Neural progenitor cell (in vitro differentiated cells): ENCODE data around the gene AFF2. TPM values are rescaled to one million over a fixed set of nuclear protein-coding genes. Genes with fewer than 3 reads are reported as not detected.

Experiments
- DNase-seq: peaks from one replicate; pipeline ENCODE4 v3.0.0-alpha.2; 2016; ENCODE audit warnings: low spot score
- H2AFZ ChIP-seq: fragments of 200-600 bp; sonication (generic); replicated peaks from 2 replicates; pipeline ENCODE4 v1.6.1; 2016; ENCODE audit warnings: antibody characterized with exemption
- H3F3A ChIP-seq: fragments of 200-600 bp; sonication (generic); 2 replicates; pipeline ENCODE4 v1.6.1; 2016; ENCODE audit warnings: antibody characterized with exemption, low read depth
- H3K27ac ChIP-seq: fragments of 200-600 bp; sonication (generic); 2 replicates; pipeline ENCODE4 v1.5.1; 2016; ENCODE audit warnings: mild to moderate bottlenecking
- H3K27me3 ChIP-seq: fragments of 200-600 bp; sonication (generic); 2 replicates; pipeline ENCODE4 v1.6.1; 2016; ENCODE audit warnings: mild to moderate bottlenecking, moderate library complexity
- H3K36me3 ChIP-seq: fragments of 200-600 bp; sonication (generic); 2 replicates; pipeline ENCODE4 v1.5.1; 2016
- H3K4me1 ChIP-seq: fragments of 200-600 bp; sonication (generic); 2 replicates; pipeline ENCODE4 v1.6.1; 2016; ENCODE audit warnings: mixed run types
- H3K4me2 ChIP-seq: fragments of 200-600 bp; sonication (generic); 2 replicates; pipeline ENCODE4 v1.6.1; 2016
- H3K4me3 ChIP-seq: fragments of 200-600 bp; sonication (generic); 2 replicates; pipeline ENCODE4 v1.5.1; 2016
- H3K79me2 ChIP-seq: fragments of 200-600 bp; sonication (generic); 2 replicates; pipeline ENCODE4 v1.6.1; 2016; ENCODE audit warnings: low read depth
- H3K9ac ChIP-seq: fragments of 200-600 bp; sonication (generic); 2 replicates; pipeline ENCODE4 v1.6.1; 2016
- H3K9me3 ChIP-seq: fragments of 200-600 bp; sonication (generic); 2 replicates; pipeline ENCODE4 v1.5.1; 2016; ENCODE audit warnings: low read depth
- H4K20me1 ChIP-seq: fragments of 200-600 bp; sonication (generic); 2 replicates; pipeline ENCODE4 v1.6.1; 2016; ENCODE audit warnings: low read depth
- H3K27ac Mint-ChIP-seq: 3 replicates; pipeline ENCODE4 v1.8.0; 2021; ENCODE audit warnings: mixed read lengths
- H3K27me3 Mint-ChIP-seq: 2 replicates; pipeline ENCODE4 v1.8.0; 2022; ENCODE audit warnings: low read depth, mild to moderate bottlenecking, inconsistent platforms, moderate library complexity, mixed read lengths; ENCODE audit not compliant: insufficient read depth
- H3K36me3 Mint-ChIP-seq: 3 replicates; pipeline ENCODE4 v1.8.0; 2021; ENCODE audit warnings: mixed read lengths
- H3K4me1 Mint-ChIP-seq: 3 replicates; pipeline ENCODE4 v1.8.0; 2021; ENCODE audit warnings: mixed read lengths
- H3K4me3 Mint-ChIP-seq: 3 replicates; pipeline ENCODE4 v1.8.0; 2021; ENCODE audit warnings: mild to moderate bottlenecking, moderate library complexity, mixed read lengths
- H3K9me3 Mint-ChIP-seq: 3 replicates; pipeline ENCODE4 v1.8.0; 2020; ENCODE audit warnings: mixed read lengths
- EZH2 ChIP-seq: fragments of 200-600 bp; sonication (generic); IDR thresholded peaks from 2 replicates; pipeline ENCODE4 v1.6.1; 2017; ENCODE audit warnings: antibody characterized with exemption, mild to moderate bottlenecking, moderate library complexity
- EZH2phosphoT487 ChIP-seq: fragments of 200-600 bp; sonication (generic); IDR thresholded peaks from 2 replicates; pipeline ENCODE4 v1.6.1; 2017; ENCODE audit warnings: antibody characterized with exemption
- total RNA-seq: library from RNA; depleted of rRNA; stranded (reverse); fragments of >200 nt; gene quantifications from 2 replicates; pipeline ENCODE4 v1.2.3, GENCODE V29; 2015; ENCODE audit warnings: low replicate concordance
- TF ChIP-seq, protein P1 (sequence below): fragments of 200-600 bp; sonication (generic); IDR thresholded peaks from 2 replicates; pipeline ENCODE4 v1.5.1; 2017; ENCODE audit warnings: antibody characterized with exemption, mild to moderate bottlenecking

Gene AFF2
- total RNA-seq, 1 donor from 2014 or later = 13.5 TPM

DNA sequence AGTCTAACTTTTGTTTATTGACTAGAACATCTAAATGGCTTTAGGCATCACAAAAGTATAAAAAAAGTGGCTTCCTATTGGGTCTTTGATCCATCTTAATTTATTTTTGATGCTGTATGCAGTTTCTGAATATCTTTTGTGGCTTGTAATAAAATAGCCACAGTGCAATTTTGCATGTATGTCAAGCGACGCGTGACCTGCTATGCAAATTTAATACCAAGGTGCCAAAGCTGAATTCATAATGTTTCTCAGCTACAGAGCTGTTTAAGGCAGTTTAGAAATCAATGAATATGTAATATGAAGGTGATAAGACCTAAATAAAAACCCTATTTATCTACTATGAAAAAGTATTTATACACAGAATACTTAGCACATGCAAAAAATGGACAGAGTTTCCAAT, 197.8 kb downstream of the AFF2 start:
- Mint-ChIP-seq H3K27ac (no peak overlapping the region), H3K36me3 (no peaks in the 10 kb centered on the region), H3K4me3 (no peak overlapping the region), H3K9me3 (peaks cover 3% of the 10 kb centered on the region), H3K4me1 (no peaks in the 10 kb centered on the region), H3K27me3 (peaks cover 2% of the 10 kb centered on the region)
- no peaks in the 10 kb centered on the region for H3K9me3 ChIP-seq
- H3K4me1 ChIP-seq = no peaks in the 10 kb centered on the region
- no peak for DNase-seq
- no peaks in the 10 kb centered on the region for H3F3A ChIP-seq
- no peak overlapping the region for H2AFZ ChIP-seq
- no peak overlapping the region for H3K4me2 ChIP-seq
- no peak overlapping the region for H3K4me3 ChIP-seq
- TF ChIP-seq, protein P1, sequence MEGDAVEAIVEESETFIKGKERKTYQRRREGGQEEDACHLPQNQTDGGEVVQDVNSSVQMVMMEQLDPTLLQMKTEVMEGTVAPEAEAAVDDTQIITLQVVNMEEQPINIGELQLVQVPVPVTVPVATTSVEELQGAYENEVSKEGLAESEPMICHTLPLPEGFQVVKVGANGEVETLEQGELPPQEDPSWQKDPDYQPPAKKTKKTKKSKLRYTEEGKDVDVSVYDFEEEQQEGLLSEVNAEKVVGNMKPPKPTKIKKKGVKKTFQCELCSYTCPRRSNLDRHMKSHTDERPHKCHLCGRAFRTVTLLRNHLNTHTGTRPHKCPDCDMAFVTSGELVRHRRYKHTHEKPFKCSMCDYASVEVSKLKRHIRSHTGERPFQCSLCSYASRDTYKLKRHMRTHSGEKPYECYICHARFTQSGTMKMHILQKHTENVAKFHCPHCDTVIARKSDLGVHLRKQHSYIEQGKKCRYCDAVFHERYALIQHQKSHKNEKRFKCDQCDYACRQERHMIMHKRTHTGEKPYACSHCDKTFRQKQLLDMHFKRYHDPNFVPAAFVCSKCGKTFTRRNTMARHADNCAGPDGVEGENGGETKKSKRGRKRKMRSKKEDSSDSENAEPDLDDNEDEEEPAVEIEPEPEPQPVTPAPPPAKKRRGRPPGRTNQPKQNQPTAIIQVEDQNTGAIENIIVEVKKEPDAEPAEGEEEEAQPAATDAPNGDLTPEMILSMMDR = no peak
- TF ChIP-seq EZH2 = no peak
- no peak for TF ChIP-seq EZH2phosphoT487
- H3K27ac ChIP-seq = no peak overlapping the region
- no peaks in the 10 kb centered on the region for H3K27me3 ChIP-seq
- H3K79me2 ChIP-seq = no peaks in the 10 kb centered on the region
- no peaks in the 10 kb centered on the region for H3K36me3 ChIP-seq
- H3K9ac ChIP-seq = no peak overlapping the region
- no peaks in the 10 kb centered on the region for H4K20me1 ChIP-seq

DNA sequence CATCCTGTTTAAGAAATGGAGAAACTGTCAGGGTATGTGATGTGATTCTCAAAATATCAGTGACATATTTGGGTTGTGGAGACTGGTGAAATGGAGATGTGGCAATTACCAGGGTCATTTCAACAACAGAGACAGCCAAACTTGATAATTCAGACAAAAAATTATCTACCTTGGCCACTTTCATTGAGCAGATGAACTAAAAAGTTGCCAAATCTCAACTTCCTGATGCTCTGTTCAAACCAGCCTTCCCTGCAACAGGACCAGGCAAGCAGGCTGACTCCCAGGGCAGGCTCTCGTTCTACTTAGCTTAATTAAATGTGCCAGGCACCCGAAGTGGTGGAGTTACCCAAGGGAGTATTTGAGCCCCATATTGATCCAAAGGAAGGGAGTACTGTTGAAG, 199.6 kb downstream of the AFF2 start:
- H3K4me3 ChIP-seq = no peak overlapping the region
- no peaks in the 10 kb centered on the region for H3K79me2 ChIP-seq
- H3K4me2 ChIP-seq = no peak overlapping the region
- Mint-ChIP-seq H3K9me3 (no peaks in the 10 kb centered on the region), H3K4me3 (no peak overlapping the region), H3K4me1 (no peaks in the 10 kb centered on the region), H3K27ac (no peak overlapping the region), H3K36me3 (no peaks in the 10 kb centered on the region), H3K27me3 (no peaks in the 10 kb centered on the region)
- H2AFZ ChIP-seq = no peak overlapping the region
- no peak overlapping the region for H3K27ac ChIP-seq
- no peak for DNase-seq
- H3K36me3 ChIP-seq = no peaks in the 10 kb centered on the region
- H3F3A ChIP-seq = no peaks in the 10 kb centered on the region
- no peaks in the 10 kb centered on the region for H4K20me1 ChIP-seq
- TF ChIP-seq, protein P1 = no peak
- TF ChIP-seq EZH2 (no peak), EZH2phosphoT487 (no peak)
- no peak overlapping the region for H3K9ac ChIP-seq
- no peaks in the 10 kb centered on the region for H3K9me3 ChIP-seq
- H3K27me3 ChIP-seq = no peaks in the 10 kb centered on the region
- no peaks in the 10 kb centered on the region for H3K4me1 ChIP-seq

GRCh38 chrX:148713981-148714380, 213.6 kb downstream of the AFF2 start:
- no peak overlapping the region for H3K4me2 ChIP-seq
- Mint-ChIP-seq H3K9me3 (no peaks in the 10 kb centered on the region), H3K36me3 (no peaks in the 10 kb centered on the region), H3K27me3 (no peaks in the 10 kb centered on the region), H3K27ac (no peak overlapping the region), H3K4me3 (no peak overlapping the region), H3K4me1 (no peaks in the 10 kb centered on the region)
- DNase-seq = no peak
- no peaks in the 10 kb centered on the region for H3F3A ChIP-seq
- H3K27ac ChIP-seq = no peak overlapping the region
- no peaks in the 10 kb centered on the region for H4K20me1 ChIP-seq
- no peaks in the 10 kb centered on the region for H3K36me3 ChIP-seq
- no peak overlapping the region for H2AFZ ChIP-seq
- TF ChIP-seq EZH2 (no peak), EZH2phosphoT487 (no peak)
- H3K79me2 ChIP-seq = no peaks in the 10 kb centered on the region
- H3K9me3 ChIP-seq = no peaks in the 10 kb centered on the region
- H3K9ac ChIP-seq = no peak overlapping the region
- no peaks in the 10 kb centered on the region for H3K27me3 ChIP-seq
- no peak overlapping the region for H3K4me3 ChIP-seq
- H3K4me1 ChIP-seq = no peaks in the 10 kb centered on the region

GRCh38 chrX:148715361-148715760, 214.9 kb downstream of the AFF2 start:
- H3K4me3 Mint-ChIP-seq = no peak overlapping the region
- no peaks in the 10 kb centered on the region for H3K4me1 Mint-ChIP-seq
- H3K79me2 ChIP-seq = no peaks in the 10 kb centered on the region
- no peak overlapping the region for H3K27ac Mint-ChIP-seq
- no peaks in the 10 kb centered on the region for H3K36me3 Mint-ChIP-seq
- no peak overlapping the region for H3K27ac ChIP-seq
- H2AFZ ChIP-seq = no peak overlapping the region
- no peaks in the 10 kb centered on the region for H3F3A ChIP-seq
- H3K9me3 Mint-ChIP-seq = no peaks in the 10 kb centered on the region
- H3K36me3 ChIP-seq = no peaks in the 10 kb centered on the region
- H3K4me2 ChIP-seq = no peak overlapping the region
- DNase-seq = no peak
- H3K9ac ChIP-seq = no peak overlapping the region
- no peaks in the 10 kb centered on the region for H3K9me3 ChIP-seq
- H3K27me3 Mint-ChIP-seq = no peaks in the 10 kb centered on the region
- H3K27me3 ChIP-seq = no peaks in the 10 kb centered on the region
- H4K20me1 ChIP-seq = no peaks in the 10 kb centered on the region
- TF ChIP-seq EZH2 (no peak), EZH2phosphoT487 (no peak)
- TF ChIP-seq, protein P1 = no peak
- no peaks in the 10 kb centered on the region for H3K4me1 ChIP-seq
- no peak overlapping the region for H3K4me3 ChIP-seq
